WTC11 (cell line): ENCODE measurements around the gene POLR2L.

Experiments used
- CTCF ChIP-seq: fragments of 200-600 bp; IDR thresholded peaks from 2 replicates; pipeline ENCODE4 v1.8.0; 2022; ENCODE audit warnings: antibody characterized with exemption
- IRF2 ChIP-seq: sonication (generic); formaldehyde crosslinking; IDR thresholded peaks from 2 replicates; pipeline ENCODE4 v1.8.0; 2022; ENCODE audit warnings: low read depth, missing genetic modification reagents, borderline replicate concordance
- NFYB ChIP-seq: sonication (generic); formaldehyde crosslinking; conservative IDR thresholded peaks from 2 replicates; pipeline ENCODE4 v1.8.0; 2022; ENCODE audit warnings: low read depth, missing genetic modification reagents
- SP1 ChIP-seq: sonication (generic); formaldehyde crosslinking; conservative IDR thresholded peaks from 2 replicates; pipeline ENCODE4 v1.8.1; 2022; ENCODE audit warnings: missing genetic modification reagents
- ZBTB21 ChIP-seq: sonication (generic); formaldehyde crosslinking; IDR thresholded peaks from 2 replicates; pipeline ENCODE4 v1.8.1; 2023; ENCODE audit warnings: mild to moderate bottlenecking, missing genetic modification reagents, borderline replicate concordance
- ZNF317 ChIP-seq: sonication (generic); formaldehyde crosslinking; IDR thresholded peaks from 2 replicates; pipeline ENCODE4 v1.8.1; 2023; ENCODE audit warnings: low read depth, mild to moderate bottlenecking, moderate library complexity, missing genetic modification reagents, borderline replicate concordance
- ZNF396 ChIP-seq: fragments of 250-450 bp; sonication (Bioruptor Pico); IDR thresholded peaks from 2 replicates; pipeline ENCODE4 v1.8.0; 2021; ENCODE audit warnings: mild to moderate bottlenecking, moderate library complexity, borderline replicate concordance
- ZNF425 ChIP-seq: fragments of 250-450 bp; sonication (Bioruptor Pico); conservative IDR thresholded peaks from 2 replicates; pipeline ENCODE4 v1.9.0; 2021; ENCODE audit warnings: mild to moderate bottlenecking
- TF ChIP-seq, protein P1 (sequence below): sonication (generic); formaldehyde crosslinking; conservative IDR thresholded peaks from 2 replicates; pipeline ENCODE4 v1.8.1; 2022; ENCODE audit warnings: mild to moderate bottlenecking, missing genetic modification reagents
- TF ChIP-seq, protein P2 (sequence below): sonication (generic); formaldehyde crosslinking; IDR thresholded peaks from 2 replicates; pipeline ENCODE4 v1.8.0; 2022; ENCODE audit warnings: mild to moderate bottlenecking, missing genetic modification reagents
- TF ChIP-seq, protein P3 (sequence below): sonication (generic); formaldehyde crosslinking; IDR thresholded peaks from 2 replicates; pipeline ENCODE4 v1.8.1; 2023; ENCODE audit warnings: mild to moderate bottlenecking, missing genetic modification reagents

DNA sequence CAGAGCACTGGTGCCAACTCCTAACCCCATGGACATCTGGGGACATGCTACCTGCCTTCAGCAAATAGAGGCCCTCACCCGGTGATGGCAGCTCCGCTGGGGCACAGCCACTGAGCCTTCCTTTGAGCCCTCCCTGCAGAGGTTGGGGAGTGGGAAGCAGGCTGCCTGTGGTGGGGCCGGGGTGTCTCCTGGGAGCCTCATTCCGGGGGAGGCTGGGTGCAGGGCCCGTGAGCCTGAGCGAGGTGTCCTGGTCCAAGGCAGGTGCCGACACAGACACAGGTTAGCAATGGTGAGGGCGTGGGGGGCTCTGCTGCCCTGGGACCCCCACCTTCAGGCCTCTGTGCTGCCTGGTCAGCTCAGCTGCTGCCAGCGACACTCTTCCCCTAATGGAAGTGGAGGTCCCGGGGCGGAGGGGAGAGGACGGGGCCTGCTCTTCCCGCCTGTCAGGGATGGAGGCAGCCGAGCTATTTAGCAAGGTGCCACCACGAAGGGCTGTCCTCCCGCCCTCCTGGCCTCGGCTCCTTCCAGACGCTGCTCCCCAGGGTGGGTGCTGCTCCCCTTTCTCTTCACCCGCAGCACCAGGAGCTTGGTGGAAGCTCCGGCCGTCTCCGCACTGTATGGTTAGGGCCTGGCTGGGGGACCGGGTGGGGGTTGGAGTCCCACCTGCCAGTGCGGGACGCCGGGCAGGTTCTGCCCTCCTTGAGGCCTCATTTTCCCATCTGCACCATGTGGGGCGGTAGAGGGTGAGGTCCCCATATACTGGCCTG, 11.5 kb upstream of the POLR2L start:
- no peak for TF ChIP-seq SP1 (CRISPR knock-in tag)
- TF ChIP-seq, protein P1, sequence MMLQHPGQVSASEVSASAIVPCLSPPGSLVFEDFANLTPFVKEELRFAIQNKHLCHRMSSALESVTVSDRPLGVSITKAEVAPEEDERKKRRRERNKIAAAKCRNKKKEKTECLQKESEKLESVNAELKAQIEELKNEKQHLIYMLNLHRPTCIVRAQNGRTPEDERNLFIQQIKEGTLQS, result no peak
- no peak for TF ChIP-seq NFYB (CRISPR knock-in tag)
- TF ChIP-seq, protein P2, sequence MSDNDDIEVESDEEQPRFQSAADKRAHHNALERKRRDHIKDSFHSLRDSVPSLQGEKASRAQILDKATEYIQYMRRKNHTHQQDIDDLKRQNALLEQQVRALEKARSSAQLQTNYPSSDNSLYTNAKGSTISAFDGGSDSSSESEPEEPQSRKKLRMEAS (CRISPR knock-in tag), result no peak
- TF ChIP-seq, protein P3, sequence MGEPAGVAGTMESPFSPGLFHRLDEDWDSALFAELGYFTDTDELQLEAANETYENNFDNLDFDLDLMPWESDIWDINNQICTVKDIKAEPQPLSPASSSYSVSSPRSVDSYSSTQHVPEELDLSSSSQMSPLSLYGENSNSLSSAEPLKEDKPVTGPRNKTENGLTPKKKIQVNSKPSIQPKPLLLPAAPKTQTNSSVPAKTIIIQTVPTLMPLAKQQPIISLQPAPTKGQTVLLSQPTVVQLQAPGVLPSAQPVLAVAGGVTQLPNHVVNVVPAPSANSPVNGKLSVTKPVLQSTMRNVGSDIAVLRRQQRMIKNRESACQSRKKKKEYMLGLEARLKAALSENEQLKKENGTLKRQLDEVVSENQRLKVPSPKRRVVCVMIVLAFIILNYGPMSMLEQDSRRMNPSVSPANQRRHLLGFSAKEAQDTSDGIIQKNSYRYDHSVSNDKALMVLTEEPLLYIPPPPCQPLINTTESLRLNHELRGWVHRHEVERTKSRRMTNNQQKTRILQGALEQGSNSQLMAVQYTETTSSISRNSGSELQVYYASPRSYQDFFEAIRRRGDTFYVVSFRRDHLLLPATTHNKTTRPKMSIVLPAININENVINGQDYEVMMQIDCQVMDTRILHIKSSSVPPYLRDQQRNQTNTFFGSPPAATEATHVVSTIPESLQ (CRISPR knock-in tag), result no peak
- TF ChIP-seq CTCF, result no peak
- TF ChIP-seq ZBTB21 (CRISPR knock-in tag), result no peak
- TF ChIP-seq IRF2 (CRISPR knock-in tag), result no peak
- no peak for TF ChIP-seq ZNF425 (CRISPR knock-in tag)
- no peak for TF ChIP-seq ZNF396
- no peak for TF ChIP-seq ZNF317
